HL-60 (cell line): ENCODE measurements around the gene CNTNAP5.

Experiments used
- CTCF ChIP-seq: IDR thresholded peaks from one replicate; pipeline ENCODE4 v1.5.1; 2011; ENCODE audit warnings: low read length, control low read depth, inconsistent platforms; ENCODE audit not compliant: insufficient read depth
- GABPA ChIP-seq: IDR thresholded peaks from 2 replicates; pipeline ENCODE4 v1.6.1; 2012; ENCODE audit warnings: low read depth
- POLR2AphosphoS5 ChIP-seq: IDR thresholded peaks from 2 replicates; pipeline ENCODE4 v1.6.1; 2012; ENCODE audit warnings: low read depth
- REST ChIP-seq: IDR thresholded peaks from 2 replicates; pipeline ENCODE4 v1.6.1; 2012; ENCODE audit warnings: low read depth; ENCODE audit not compliant: insufficient replicate concordance

GRCh38 chr2:124894199-124894598 lies 869.1 kb downstream of the CNTNAP5 start:
- TF ChIP-seq GABPA (no peak), CTCF (no peak), POLR2AphosphoS5 (no peak), REST (no peak)
